ENCODE data around the gene SGCD.

Gene SGCD

DNA sequence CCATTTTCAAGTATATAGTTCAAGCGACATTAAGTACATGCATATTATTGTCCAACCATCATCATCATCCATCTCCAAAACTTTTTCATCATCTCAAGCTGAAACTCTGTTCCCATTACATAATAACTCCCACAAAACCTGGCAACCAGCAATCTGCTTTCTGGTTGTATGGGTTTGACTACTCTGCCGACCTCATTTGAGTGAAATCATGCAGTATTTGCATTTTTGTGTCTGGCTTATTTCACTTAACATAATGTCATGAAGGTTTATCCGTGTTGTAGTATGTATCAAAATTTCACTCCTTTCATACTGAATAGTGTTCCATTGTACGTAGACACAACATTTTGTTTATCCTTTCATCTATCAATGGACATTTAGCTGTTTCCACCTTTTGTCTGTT, 74.8 kb downstream of the SGCD start:
- no peak for DNase-seq (ENCODE audit: low spot score)

- DNase-seq (ENCODE audit: low spot score) = no peak
These were observed 75.5 kb downstream of the SGCD start for GRCh38 chr5:156402387-156402921.

GRCh38 chr5:156405988-156406387, 79.0 kb downstream of the SGCD start:
- no peak for DNase-seq (ENCODE audit: low spot score)

GRCh38 chr5:156407251-156407650, 80.3 kb downstream of the SGCD start:
- DNase-seq (ENCODE audit: low spot score) = no peak

GRCh38 chr5:156409834-156410233, 82.9 kb downstream of the SGCD start:
- no peak for DNase-seq (ENCODE audit: low spot score)

DNA sequence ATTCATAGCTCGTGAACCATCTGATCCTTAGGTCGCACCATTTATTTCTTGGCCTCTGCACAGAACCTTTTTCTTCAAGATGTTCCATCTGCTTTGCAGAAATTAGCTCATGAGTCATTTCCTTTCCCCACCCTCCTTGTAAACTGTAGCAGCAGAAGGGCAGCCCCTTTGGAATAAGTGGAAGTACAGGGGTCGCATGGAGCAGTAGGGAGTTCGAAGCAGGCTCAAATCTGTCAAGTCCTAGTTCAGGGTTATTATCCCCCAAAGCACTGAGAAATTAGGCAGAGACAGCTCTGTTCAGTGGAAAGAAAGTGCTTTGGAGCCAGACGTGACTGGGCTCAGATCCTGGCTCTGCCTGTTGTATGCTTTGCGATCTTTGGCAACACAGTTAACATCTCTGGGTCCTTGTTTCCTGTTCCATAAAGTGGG, 84.2 kb downstream of the SGCD start:
- DNase-seq (ENCODE audit: low spot score) = no peak

DNA sequence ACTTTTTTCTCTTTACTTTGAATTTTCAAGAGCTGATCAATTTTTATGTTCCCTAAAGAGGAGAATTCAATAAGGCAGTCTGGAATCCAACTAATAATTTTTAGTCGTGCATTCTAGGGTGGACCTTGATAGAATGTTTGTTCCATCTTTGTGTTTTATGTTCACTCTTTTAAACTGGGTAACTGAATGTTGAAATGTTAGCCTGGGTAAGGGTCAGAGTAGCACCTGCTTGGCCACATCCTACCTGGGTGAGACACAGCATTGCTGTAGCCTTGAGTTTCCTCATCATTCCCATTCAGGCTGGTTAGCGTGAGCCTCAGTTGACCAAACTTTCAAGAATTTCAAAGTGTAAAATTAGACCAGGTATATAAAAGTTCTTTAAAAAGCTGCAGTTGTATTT, 85.0 kb downstream of the SGCD start:
- DNase-seq (ENCODE audit: low spot score) = no peak

- no peak for DNase-seq (ENCODE audit: low spot score)
These were observed 87.4 kb downstream of the SGCD start for GRCh38 chr5:156414391-156414790.

- no peak for DNase-seq (ENCODE audit: low spot score)
These were observed 92.7 kb downstream of the SGCD start for GRCh38 chr5:156419661-156420060.

GRCh38 chr5:156420665-156421064, 93.7 kb downstream of the SGCD start:
- no peak for DNase-seq (ENCODE audit: low spot score)

DNA sequence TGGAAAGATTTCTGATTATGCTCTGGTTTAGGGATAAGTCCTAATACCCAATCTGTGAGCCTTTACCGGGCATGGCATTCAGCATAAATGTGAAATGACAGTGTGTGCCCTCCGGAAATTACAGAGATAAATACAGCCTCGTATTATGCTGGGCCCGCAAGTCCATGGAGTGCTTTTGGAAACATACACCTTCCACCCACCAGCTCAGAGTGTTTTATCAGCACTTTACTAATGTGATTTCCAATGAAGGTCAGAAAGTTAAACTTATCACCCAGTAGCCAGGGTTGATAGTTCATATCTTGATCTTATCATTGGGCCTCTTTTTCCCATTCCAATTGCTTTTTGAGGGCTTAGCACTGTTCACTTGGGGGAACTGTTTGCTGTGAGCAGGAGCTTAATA, 94.8 kb downstream of the SGCD start:
- DNase-seq (ENCODE audit: low spot score) = no peak

- no peak for DNase-seq (ENCODE audit: low spot score)
These were observed 96.6 kb downstream of the SGCD start for GRCh38 chr5:156423597-156423996.

DNA sequence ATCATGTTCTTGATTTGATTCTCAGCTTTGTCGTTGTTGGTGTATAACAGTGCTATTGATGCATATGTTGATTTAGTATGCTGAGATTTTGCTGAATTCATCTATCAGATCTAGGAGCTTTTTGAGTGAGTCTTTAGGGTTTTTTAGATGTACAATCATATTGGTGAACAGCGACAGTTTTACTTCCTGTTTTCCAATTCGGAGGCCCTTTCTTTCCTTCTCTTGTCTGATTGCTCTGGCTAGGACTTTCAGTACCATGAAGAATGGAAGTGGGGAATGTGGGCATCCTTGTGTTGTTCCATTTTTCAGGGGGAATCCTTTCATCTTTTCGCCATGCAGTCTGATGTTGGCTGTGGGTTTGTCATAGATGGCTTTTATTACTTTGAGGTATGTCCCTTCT, 100.4 kb downstream of the SGCD start:
- no peak for DNase-seq (ENCODE audit: low spot score)

- no peak for DNase-seq (ENCODE audit: low spot score)
These were observed 105.2 kb downstream of the SGCD start for GRCh38 chr5:156431956-156432829.

DNA sequence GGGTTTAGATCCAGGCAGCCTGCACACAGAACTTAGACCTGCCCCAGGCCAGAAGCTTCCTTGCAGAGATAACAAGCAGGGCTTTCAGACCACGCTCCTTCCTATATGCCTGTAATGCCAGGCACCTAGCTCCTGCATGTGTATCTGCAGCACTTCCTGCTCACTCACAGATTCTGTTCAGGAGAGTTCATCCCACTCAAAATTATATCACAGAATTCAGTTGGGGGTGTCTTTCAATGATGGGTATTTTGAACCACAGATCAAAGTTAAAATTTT, 105.8 kb downstream of the SGCD start:
- no peak for DNase-seq (ENCODE audit: low spot score)

- no peak for DNase-seq (ENCODE audit: low spot score)
These were observed 107.5 kb downstream of the SGCD start for GRCh38 chr5:156434471-156434870.

DNA sequence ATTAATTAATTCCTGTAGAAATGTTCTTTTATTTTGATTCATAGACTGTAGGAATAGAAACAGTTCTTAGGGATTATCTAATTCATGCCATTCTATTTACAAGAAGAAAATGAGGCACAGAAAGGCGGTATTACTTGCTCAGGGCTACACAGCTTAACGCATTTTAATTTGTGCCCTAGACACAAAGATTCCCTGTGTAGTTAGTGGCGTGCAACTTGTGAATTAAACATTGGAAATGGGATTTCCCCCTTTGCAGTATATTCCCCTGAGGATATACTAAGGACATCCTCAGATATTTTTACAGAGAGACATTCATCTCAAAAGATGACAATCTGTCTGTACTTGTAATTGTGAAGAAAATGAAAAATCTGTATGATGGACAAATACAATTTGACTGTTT, 108.1 kb downstream of the SGCD start:
- DNase-seq (ENCODE audit: low spot score) = no peak

DNA sequence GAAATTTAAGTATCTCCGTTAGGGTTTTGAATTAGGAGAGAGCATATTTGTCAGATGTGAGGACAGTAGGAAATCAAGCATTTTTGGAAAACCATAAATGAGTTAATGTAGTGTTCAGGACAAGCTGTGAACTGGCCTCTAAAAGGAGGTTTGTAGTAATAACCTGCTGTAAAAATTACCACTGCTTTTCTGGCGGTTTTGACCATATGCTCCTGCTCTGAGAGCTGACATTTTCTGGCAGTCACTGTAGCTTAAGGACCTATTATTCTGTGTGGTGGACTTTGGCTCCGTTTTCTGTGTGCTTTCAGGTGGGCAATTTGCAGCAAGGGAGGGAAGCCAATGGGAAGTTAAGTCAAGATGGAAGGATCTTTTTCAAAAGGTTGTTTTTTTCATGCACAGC, 111.1 kb downstream of the SGCD start:
- no peak for DNase-seq (ENCODE audit: low spot score)

GRCh38 chr5:156444753-156445291, 117.9 kb downstream of the SGCD start:
- no peak for DNase-seq (ENCODE audit: low spot score)

- DNase-seq (ENCODE audit: low spot score) = no peak
These were observed 119.6 kb downstream of the SGCD start for GRCh38 chr5:156446526-156446925.

GRCh38 chr5:156450778-156451177, 123.8 kb downstream of the SGCD start:
- no peak for DNase-seq (ENCODE audit: low spot score)

GRCh38 chr5:156451505-156451904, 124.5 kb downstream of the SGCD start:
- DNase-seq (ENCODE audit: low spot score) = no peak

GRCh38 chr5:156456857-156457256, 129.9 kb downstream of the SGCD start:
- no peak for DNase-seq (ENCODE audit: low spot score)

Measured in hematopoietic multipotent progenitor cell treated with erythropoietin and hydrocortisone succinate and interleukin-3 and kit ligand, for 17 days (in vitro differentiated cells).